HG03097 (cell line): ENCODE measurements around the gene KRTAP19-4.
"Not testable (repeated sequence)": the region's sequence is repeated elsewhere in the genome, so short reads cannot be mapped to it uniquely, and the experiment has no call there.

Experiments used
- ATAC-seq: cut with Tn5 transposase; IDR thresholded peaks from one replicate; pipeline ENCODE4 v1.9.1; 2021; ENCODE audit not compliant: unreplicated experiment, low FRiP score

KRTAP19-4 gene

DNA sequence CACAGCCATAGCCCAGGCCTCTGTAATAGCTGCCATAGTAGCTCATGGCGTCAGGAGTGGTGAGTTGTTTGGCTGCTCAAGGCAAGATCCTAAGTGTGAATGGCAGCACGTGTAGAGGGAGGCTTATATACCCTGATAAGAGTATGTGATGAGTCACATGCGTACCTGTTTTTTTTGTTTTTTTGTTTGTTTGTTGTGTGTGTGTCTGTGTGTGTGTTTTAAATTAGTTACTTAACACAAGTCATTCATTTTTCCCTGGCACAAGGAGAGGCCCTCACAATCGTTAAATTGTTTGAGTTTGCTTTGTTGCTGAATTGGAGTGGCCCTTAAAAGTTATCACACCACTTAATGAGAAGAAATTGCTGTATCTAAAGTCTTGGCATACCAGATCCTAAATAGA, at the start of gene KRTAP19-4:
Gene KRTAP19-4, minus strand, starts transcription at position 101 of the 400 bp plus-strand sequence. Its CDS starts 55 bp downstream, at position 46.
- ATAC-seq = no peak

- ATAC-seq = no peak
Measured at GRCh38 chr21:30541764-30542163, 44.8 kb upstream of the KRTAP19-4 start, which contains the start of gene KRTAP19-6. TSS of gene KRTAP19-6 (minus strand) at chr21:30541864. CDS start at chr21:30541833, 31 bp downstream.

- ATAC-seq = no peak
Measured at GRCh38 chr21:30518876-30519275, 21.9 kb upstream of the KRTAP19-4 start.

DNA sequence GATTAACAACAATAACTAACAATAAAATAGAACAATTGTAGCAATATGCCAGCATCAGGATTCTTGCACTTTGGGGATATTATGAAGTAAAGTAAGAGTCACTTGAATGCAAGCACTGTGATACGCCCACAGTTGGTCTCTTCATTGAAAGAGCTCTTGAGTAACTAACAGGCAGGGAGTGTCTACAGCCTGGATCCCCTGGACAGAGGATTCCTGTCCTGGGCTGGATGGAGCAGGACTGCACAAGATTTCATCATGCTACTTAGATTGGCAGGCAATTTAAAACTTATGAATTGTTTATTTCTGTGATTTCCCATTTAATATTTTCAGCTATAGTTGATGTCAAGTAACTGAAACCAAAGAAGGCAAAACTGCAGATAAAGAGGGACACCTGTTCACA, 18.7 kb upstream of the KRTAP19-4 start:
- no peak for ATAC-seq

GRCh38 chr21:30505621-30506205, 8.7 kb upstream of the KRTAP19-4 start:
- not testable (repeated sequence) for ATAC-seq

GRCh38 chr21:30502041-30502440, 5.1 kb upstream of the KRTAP19-4 start, which contains the start of gene KRTAP19-5:
TSS of gene KRTAP19-5 (minus strand) at chr21:30502141. CDS start at chr21:30502090, 51 bp downstream.
- no peak for ATAC-seq

GRCh38 chr21:30491963-30492428, 5.0 kb downstream of the KRTAP19-4 start, which contains the start of gene KRTAP19-3:
TSS of gene KRTAP19-3 (minus strand) at chr21:30492013. CDS start at chr21:30491957, 56 bp downstream.
- ATAC-seq = no peak

GRCh38 chr21:30487336-30487735, 9.6 kb downstream of the KRTAP19-4 start, which contains the start of gene KRTAP19-2:
TSS of gene KRTAP19-2 (minus strand) at chr21:30487436. CDS start at chr21:30487348, 88 bp downstream.
- no peak for ATAC-seq

DNA sequence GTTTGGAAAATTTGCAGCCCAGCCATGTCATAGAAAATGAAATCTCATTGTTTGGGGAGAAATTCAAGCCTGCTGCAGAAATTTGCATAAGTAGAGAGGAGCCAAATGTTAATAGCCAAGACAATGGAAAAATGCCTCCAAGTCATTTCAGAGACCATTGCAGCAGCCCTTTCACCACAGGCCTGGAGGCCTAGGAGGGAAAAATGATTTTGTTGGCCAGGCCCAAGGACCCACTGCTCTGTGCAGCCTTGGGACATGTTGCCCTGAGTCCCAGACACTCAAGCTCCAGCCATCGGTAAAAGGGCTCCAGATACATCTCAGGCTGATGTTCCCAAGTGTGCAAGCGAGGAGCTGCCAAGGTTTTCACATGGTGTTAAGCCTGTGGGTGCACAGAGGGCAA, 10.8 kb downstream of the KRTAP19-4 start:
- no peak for ATAC-seq

- ATAC-seq = no peak
Measured at GRCh38 chr21:30482130-30482529, 14.8 kb downstream of the KRTAP19-4 start.

GRCh38 chr21:30480145-30480544, 16.8 kb downstream of the KRTAP19-4 start, which contains the start of gene KRTAP19-1:
TSS of gene KRTAP19-1 (minus strand) at chr21:30480367. CDS start at chr21:30480317, 50 bp downstream.
- no peak for ATAC-seq

DNA sequence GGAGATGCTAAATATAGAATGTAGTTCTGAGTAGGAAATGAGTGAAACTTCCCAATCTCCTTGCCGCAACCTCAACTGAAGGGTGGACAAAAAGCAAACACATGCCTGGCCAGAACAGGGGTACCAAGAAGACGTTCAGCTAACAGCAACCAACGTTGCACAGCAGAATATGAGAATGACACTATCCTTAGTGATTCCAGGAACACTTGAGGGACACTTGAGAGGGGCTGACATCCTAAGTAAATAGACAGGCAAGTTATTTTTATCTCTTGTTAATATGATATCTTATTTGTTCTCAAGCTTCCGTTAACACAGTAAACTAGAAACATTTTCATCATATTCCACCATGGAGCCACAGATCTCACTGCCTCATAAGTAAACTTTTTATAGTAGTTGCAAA, 17.7 kb downstream of the KRTAP19-4 start:
- ATAC-seq = no peak

- ATAC-seq = no peak
Measured at GRCh38 chr21:30478004-30478403, 19.0 kb downstream of the KRTAP19-4 start.

DNA sequence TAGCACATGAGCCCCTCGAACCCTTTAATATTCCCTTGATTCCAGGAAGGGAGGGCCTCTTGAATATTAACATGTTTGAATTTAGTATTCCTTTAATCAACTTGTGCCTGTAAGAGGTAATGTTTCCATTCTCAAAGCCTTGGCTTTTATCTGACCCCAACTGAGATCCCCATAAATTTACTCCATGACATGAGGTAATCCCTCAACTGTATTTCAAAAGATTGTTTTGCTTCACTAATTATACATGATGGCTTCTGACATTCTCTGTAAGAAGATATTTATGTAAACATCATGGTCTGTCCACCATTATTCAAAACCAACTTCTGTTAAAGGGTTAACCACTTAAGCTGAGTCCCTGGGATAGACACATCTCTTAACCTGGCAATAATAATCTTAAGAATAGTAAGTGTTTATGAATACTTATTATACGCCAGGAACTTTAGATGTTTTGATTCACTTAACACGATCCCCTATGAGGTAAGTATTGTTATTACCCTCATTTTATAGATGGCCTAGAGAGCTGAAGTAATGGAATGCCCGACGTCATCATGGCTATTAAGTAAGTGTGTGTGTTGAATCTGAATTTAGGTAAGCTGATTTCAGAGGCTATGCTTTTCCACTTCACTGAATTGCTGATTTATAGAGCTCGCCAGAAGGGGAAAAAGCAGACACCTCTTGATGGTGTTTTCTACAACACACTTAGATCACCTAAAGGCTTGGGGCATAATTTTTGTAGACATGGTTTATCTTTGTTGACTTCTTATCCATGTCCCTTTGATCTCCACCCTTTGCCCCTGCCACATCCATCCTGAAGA, 27.9 kb downstream of the KRTAP19-4 start:
- no peak for ATAC-seq

DNA sequence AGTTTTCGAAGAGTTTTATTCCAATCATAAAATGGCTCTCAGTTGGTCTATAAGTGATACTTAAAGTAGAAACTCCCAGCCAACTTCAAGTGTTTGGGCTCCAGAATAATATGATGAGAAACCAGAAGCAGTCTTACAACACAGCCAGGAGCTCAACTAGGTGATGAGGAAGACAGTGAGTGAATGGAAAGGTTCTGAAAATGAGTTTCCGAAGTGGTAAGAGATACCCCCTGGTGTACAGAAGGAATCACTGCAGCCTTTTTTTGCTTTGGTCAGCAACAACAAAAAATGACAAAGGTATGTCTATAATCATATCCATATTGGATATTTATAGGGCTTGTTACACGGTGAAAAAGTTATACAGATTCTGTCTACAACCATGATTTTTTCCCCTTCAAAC, 33.3 kb downstream of the KRTAP19-4 start:
- no peak for ATAC-seq

GRCh38 chr21:30448514-30448913, 48.5 kb downstream of the KRTAP19-4 start:
- ATAC-seq = no peak

DNA sequence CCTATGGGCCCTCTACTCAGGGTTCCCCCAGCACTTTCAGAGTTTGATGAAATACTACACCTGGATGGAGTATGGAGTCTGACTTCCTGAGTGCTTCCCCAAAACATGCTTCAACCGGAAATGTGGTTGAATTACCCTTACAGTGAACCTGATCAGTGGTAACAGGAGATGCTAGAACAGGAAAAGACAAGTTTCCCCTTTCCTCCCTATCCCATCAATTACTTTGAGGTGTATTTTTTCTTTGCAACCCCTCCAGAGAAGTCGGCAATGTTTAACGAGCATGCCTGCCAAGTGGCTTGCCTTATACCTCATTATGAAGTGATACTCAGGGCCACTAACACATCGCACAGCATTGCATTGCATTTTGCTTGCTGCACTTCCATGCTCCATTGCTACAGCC, 49.9 kb downstream of the KRTAP19-4 start:
- no peak for ATAC-seq
